Colonic mucosa (tissue), 4 donors: Measurements from ENCODE around the gene NUMA1. TPM values are rescaled to one million over a fixed set of nuclear protein-coding genes. Genes with fewer than 3 reads are reported as not detected.

Source experiments
- DNase-seq: peaks from one replicate; pipeline ENCODE4 v3.0.0-alpha.2; 2020
- H3K27ac ChIP-seq: fragments of 200-600 bp; one replicate; pipeline ENCODE4 v1.8.0; 2021
- H3K27me3 ChIP-seq: fragments of 200-600 bp; one replicate; pipeline ENCODE4 v1.8.0; 2021
- H3K36me3 ChIP-seq: fragments of 200-600 bp; one replicate; pipeline ENCODE4 v1.8.0; 2021
- H3K4me1 ChIP-seq: fragments of 200-600 bp; one replicate; pipeline ENCODE4 v1.8.0; 2021; ENCODE audit warnings: mild to moderate bottlenecking
- H3K4me3 ChIP-seq: fragments of 200-600 bp; one replicate; pipeline ENCODE4 v1.8.0; 2021
- H3K9ac ChIP-seq, 2 donors: one replicate each; pipeline ENCODE4 v1.7.0; 2013; ENCODE audit warnings: control low read depth in 2 of 2, low read depth in 2 of 2, low read length in 2 of 2
- H3K9me3 ChIP-seq: fragments of 200-600 bp; one replicate; pipeline ENCODE4 v1.8.0; 2021
- CTCF ChIP-seq: fragments of 200-600 bp; IDR thresholded peaks from one replicate; pipeline ENCODE4 v1.8.0; 2022; ENCODE audit warnings: antibody characterized with exemption, mild to moderate bottlenecking
- intact Hi-C: fragments of 100-400 bp; cut with DNase I; formaldehyde crosslinking; loops from one replicate; pipeline ENCODE4 v1.14.1; 2022
- total RNA-seq, 2 donors: library from RNA; stranded (reverse); fragmentation: NEBNext Ultra II Directional in 1 of 2; extraction: Animal tissue kit (Norgen Biotek cat#: 25700) in 1 of 2; gene quantifications; one replicate each; pipeline ENCODE4 v1.2.1, GENCODE V29; 2021
- donor health status: healthy.
- donor health status: DM: no; HTN: no; CAD: no.
- donor health status: DM: no; HTN: no; CAD: no.

The NUMA1 gene
- total RNA-seq, 2 donors from 2014 or later, result 154 to 158 TPM

- Histone ChIP-seq H3K9ac (no peak overlapping the region), H3K4me3 (no peak overlapping the region), H3K27ac (no peak overlapping the region), H3K9me3 (no peaks in the 10 kb centered on the region), H3K4me1 (peaks cover 3% of the 10 kb centered on the region), H3K27me3 (no peaks in the 10 kb centered on the region), H3K36me3 (no peaks in the 10 kb centered on the region)
- TF ChIP-seq CTCF, result no peak
- no peak for DNase-seq
- intact Hi-C loops, result no loop called here
Measured at GRCh38 chr11:71996946-71997345, 83.4 kb downstream of the NUMA1 start.

GRCh38 chr11:71996517-71996916 lies 83.8 kb downstream of the NUMA1 start:
- TF ChIP-seq CTCF, result no peak
- intact Hi-C loops, result no loop called here
- Histone ChIP-seq H3K4me1 (peaks cover 3% of the 10 kb centered on the region), H3K9ac (no peak overlapping the region), H3K4me3 (no peak overlapping the region), H3K36me3 (no peaks in the 10 kb centered on the region), H3K27me3 (no peaks in the 10 kb centered on the region), H3K27ac (no peak overlapping the region), H3K9me3 (no peaks in the 10 kb centered on the region)
- no peak for DNase-seq

GRCh38 chr11:71995726-71996291 lies 84.5 kb downstream of the NUMA1 start:
- no peak overlapping the region for H3K9ac ChIP-seq
- no peak overlapping the region for H3K27ac ChIP-seq
- no peaks in the 10 kb centered on the region for H3K9me3 ChIP-seq
- H3K36me3 ChIP-seq, result no peaks in the 10 kb centered on the region
- intact Hi-C loops, result no loop called here
- H3K4me3 ChIP-seq, result no peak overlapping the region
- peaks cover 3% of the 10 kb centered on the region for H3K4me1 ChIP-seq
- H3K27me3 ChIP-seq, result no peaks in the 10 kb centered on the region
- TF ChIP-seq CTCF, result no peak
- no peak for DNase-seq

GRCh38 chr11:71994786-71995185 lies 85.6 kb downstream of the NUMA1 start:
- no peaks in the 10 kb centered on the region for H3K9me3 ChIP-seq
- no peaks in the 10 kb centered on the region for H3K36me3 ChIP-seq
- intact Hi-C loops, result no loop called here
- TF ChIP-seq CTCF, result no peak
- DNase-seq, result no peak
- no peak overlapping the region for H3K9ac ChIP-seq
- no peaks in the 10 kb centered on the region for H3K27me3 ChIP-seq
- H3K4me1 ChIP-seq, result peaks cover 3% of the 10 kb centered on the region
- H3K27ac ChIP-seq, result no peak overlapping the region
- H3K4me3 ChIP-seq, result no peak overlapping the region

- no peaks in the 10 kb centered on the region for H3K27me3 ChIP-seq
- no peak overlapping the region for H3K9ac ChIP-seq
- intact Hi-C loops, result no loop called here
- no peak overlapping the region for H3K27ac ChIP-seq
- H3K9me3 ChIP-seq, result no peaks in the 10 kb centered on the region
- H3K36me3 ChIP-seq, result no peaks in the 10 kb centered on the region
- DNase-seq, result no peak
- peaks cover 5% of the 10 kb centered on the region for H3K4me1 ChIP-seq
- H3K4me3 ChIP-seq, result no peak overlapping the region
- no peak for TF ChIP-seq CTCF
Measured at GRCh38 chr11:71992136-71992730, 88.1 kb downstream of the NUMA1 start.
